ENCODE measurements around the gene ALG9.

- TF ChIP-seq, protein P1, sequence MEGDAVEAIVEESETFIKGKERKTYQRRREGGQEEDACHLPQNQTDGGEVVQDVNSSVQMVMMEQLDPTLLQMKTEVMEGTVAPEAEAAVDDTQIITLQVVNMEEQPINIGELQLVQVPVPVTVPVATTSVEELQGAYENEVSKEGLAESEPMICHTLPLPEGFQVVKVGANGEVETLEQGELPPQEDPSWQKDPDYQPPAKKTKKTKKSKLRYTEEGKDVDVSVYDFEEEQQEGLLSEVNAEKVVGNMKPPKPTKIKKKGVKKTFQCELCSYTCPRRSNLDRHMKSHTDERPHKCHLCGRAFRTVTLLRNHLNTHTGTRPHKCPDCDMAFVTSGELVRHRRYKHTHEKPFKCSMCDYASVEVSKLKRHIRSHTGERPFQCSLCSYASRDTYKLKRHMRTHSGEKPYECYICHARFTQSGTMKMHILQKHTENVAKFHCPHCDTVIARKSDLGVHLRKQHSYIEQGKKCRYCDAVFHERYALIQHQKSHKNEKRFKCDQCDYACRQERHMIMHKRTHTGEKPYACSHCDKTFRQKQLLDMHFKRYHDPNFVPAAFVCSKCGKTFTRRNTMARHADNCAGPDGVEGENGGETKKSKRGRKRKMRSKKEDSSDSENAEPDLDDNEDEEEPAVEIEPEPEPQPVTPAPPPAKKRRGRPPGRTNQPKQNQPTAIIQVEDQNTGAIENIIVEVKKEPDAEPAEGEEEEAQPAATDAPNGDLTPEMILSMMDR (IDR thresholded peaks at IDR 0.05; ENCODE audit: low read depth, low read length) = no peak
- TF ChIP-seq POLR2A (IDR thresholded peaks at IDR 0.05; ENCODE audit: extremely low read depth, insufficient read length) = no peak
- TF ChIP-seq, protein P2, sequence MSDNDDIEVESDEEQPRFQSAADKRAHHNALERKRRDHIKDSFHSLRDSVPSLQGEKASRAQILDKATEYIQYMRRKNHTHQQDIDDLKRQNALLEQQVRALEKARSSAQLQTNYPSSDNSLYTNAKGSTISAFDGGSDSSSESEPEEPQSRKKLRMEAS (IDR thresholded peaks at IDR 0.05; ENCODE audit: low read depth, low read length) = no peak
Observed at GRCh38 chr11:111871693-111872161, 346 bp upstream of the ALG9 start.
